HepG2 (cell line): ENCODE measurements around the gene PLPP3. TPM values are rescaled to one million over a fixed set of nuclear protein-coding genes. Genes with fewer than 3 reads are reported as not detected.

ENCODE experiments used
- ATAC-seq: fragments of 200-7000 bp; cut with Tn5 transposase; 3 replicates; pipeline ENCODE4 v1.9.1; 2020; ENCODE audit warnings: mild to moderate bottlenecking, moderate library complexity
- BruUV-seq: library from RNA; stranded (reverse); fragments of 400-500 nt; replicated peaks from 2 replicates; lab custom pipeline; 2021; lab: Mats Ljungman, UMichigan
- CTCF ChIA-PET: fragments of 300-600 bp; formaldehyde crosslinking; extraction: SDS; loops from one replicate; lab custom pipeline; 2021; ENCODE audit warnings: low total read pairs, inconsistent platforms, low intra/inter-chr PET ratio; lab: Yijun Ruan, JAX
- POLR2A ChIA-PET: fragments of 350-600 bp; sonication (Branson Sonifier 250); formaldehyde crosslinking; loops from one replicate; lab custom pipeline; 2020; ENCODE audit warnings: antibody characterized with exemption, inconsistent platforms; lab: Yijun Ruan, JAX
- DNase-seq: peaks from one replicate; pipeline ENCODE4 v3.0.0-alpha.2; 2015; ENCODE audit warnings: low spot score
- FAIRE-seq: peaks from 3 replicates; lab custom pipeline; 2011; peaks lifted over from hg19 to GRCh38; lab: Jason Lieb, UNC
- H2AFZ ChIP-seq: one replicate; pipeline ENCODE4 v1.6.1; 2011; ENCODE audit warnings: low read length, inconsistent platforms
- H3K27ac ChIP-seq: fragments of 300-600 bp; 3 replicates; pipeline ENCODE4 v1.8.0; 2011; ENCODE audit warnings: mixed run types, mild to moderate bottlenecking, mixed read lengths, low read length, inconsistent platforms; ENCODE audit not compliant: insufficient read depth; ENCODE audit errors: extremely low read length
- H3K27me3 ChIP-seq, 2 experiments: fragments of 200-600 bp in 1 of 2; 2 replicates in 1 of 2; 3 replicates in 1 of 2; pipeline versions ENCODE4 v1.6.0 to v1.8.0; 2011; ENCODE audit warnings: low read length in 2 of 2, mild to moderate bottlenecking in 2 of 2, moderate library complexity in 2 of 2, inconsistent platforms in 1 of 2; ENCODE audit not compliant: insufficient read depth in 2 of 2, control insufficient read depth in 1 of 2
- H3K36me3 ChIP-seq, 2 experiments: fragments of 200-600 bp in 1 of 2; replicated peaks in 1 of 2; 2 replicates in 1 of 2; 3 replicates in 1 of 2; pipeline versions ENCODE4 v1.5.1 to v1.8.0; 2011; ENCODE audit warnings: low read length in 2 of 2, inconsistent platforms in 1 of 2; ENCODE audit not compliant: insufficient read depth in 2 of 2, control insufficient read depth in 1 of 2
- H3K4me1 ChIP-seq: 2 replicates; pipeline ENCODE4 v1.5.1; 2012; ENCODE audit warnings: low read length, inconsistent platforms; ENCODE audit not compliant: insufficient read depth
- H3K4me2 ChIP-seq: 2 replicates; pipeline ENCODE4 v1.6.0; 2011; ENCODE audit warnings: low read depth, low read length, inconsistent platforms
- H3K4me3 ChIP-seq, 3 experiments: fragments of 200-600 bp in 1 of 3; sonication (generic), shearing (Covaris generic) in 1 of 3; replicated peaks in 1 of 3; 2 replicates each; pipeline ENCODE4 v1.5.1; 2011 to 2016; ENCODE audit warnings: low read length in 3 of 3, inconsistent platforms in 2 of 3, low read depth in 2 of 3, mild to moderate bottlenecking in 2 of 3, control low read depth in 1 of 3, mixed read lengths in 1 of 3; ENCODE audit not compliant: insufficient read depth in 1 of 3
- H3K79me2 ChIP-seq: one replicate; pipeline ENCODE4 v1.6.1; 2011; ENCODE audit warnings: low read length, inconsistent platforms; ENCODE audit not compliant: insufficient read depth
- H3K9ac ChIP-seq: 2 replicates; pipeline ENCODE4 v1.6.0; 2011; ENCODE audit warnings: mild to moderate bottlenecking, low read depth, low read length, inconsistent platforms; ENCODE audit not compliant: insufficient read depth
- H3K9me3 ChIP-seq: 2 replicates; pipeline ENCODE4 v1.5.1; 2012; ENCODE audit warnings: mild to moderate bottlenecking, low read length
- H4K20me1 ChIP-seq: 2 replicates; pipeline ENCODE4 v1.6.0; 2011; ENCODE audit warnings: inconsistent platforms, mild to moderate bottlenecking, low read length, moderate library complexity; ENCODE audit not compliant: insufficient read depth
- CHCHD3 ChIP-seq: sonication (generic); formaldehyde crosslinking; IDR thresholded peaks from 2 replicates; pipeline ENCODE4 v1.8.0; 2022; ENCODE audit warnings: mild to moderate bottlenecking, missing genetic modification reagents, moderate library complexity
- CREB3 ChIP-seq: sonication (generic); formaldehyde crosslinking; IDR thresholded peaks from 2 replicates; pipeline ENCODE4 v1.5.0; 2020; ENCODE audit warnings: missing genetic modification reagents
- FOSL2 ChIP-seq: sonication (generic); formaldehyde crosslinking; IDR thresholded peaks from 2 replicates; pipeline ENCODE4 v1.4.0; 2020; ENCODE audit warnings: missing genetic modification reagents
- FOXA3 ChIP-seq: IDR thresholded peaks from 2 replicates; pipeline ENCODE4 v1.6.1; 2016; ENCODE audit warnings: missing genetic modification reagents, missing compliant biosample characterization
- HNRNPL ChIP-seq: fragments of 200-400 bp; formaldehyde crosslinking; IDR thresholded peaks from 2 replicates; pipeline ENCODE4 v1.6.1; 2017; ENCODE audit warnings: mild to moderate bottlenecking, low read depth, low read length
- MED1 ChIP-seq: sonication (generic); formaldehyde crosslinking; IDR thresholded peaks from 2 replicates; pipeline ENCODE4 v1.4.0; 2020; ENCODE audit warnings: missing genetic modification reagents
- MEIS1 ChIP-seq: sonication (generic); formaldehyde crosslinking; IDR thresholded peaks from 2 replicates; pipeline ENCODE4 v1.9.0; 2021; ENCODE audit warnings: mild to moderate bottlenecking, missing genetic modification reagents, moderate library complexity, borderline replicate concordance
- PAF1 ChIP-seq: IDR thresholded peaks from 2 replicates; pipeline ENCODE4 v1.6.1; 2016; ENCODE audit warnings: missing genetic modification reagents, missing compliant biosample characterization
- POGZ ChIP-seq: sonication (generic); formaldehyde crosslinking; IDR thresholded peaks from 2 replicates; pipeline ENCODE4 v1.4.0; 2020; ENCODE audit warnings: mild to moderate bottlenecking, missing genetic modification reagents
- RXRB ChIP-seq: IDR thresholded peaks from 2 replicates; pipeline ENCODE4 v1.6.1; 2016; ENCODE audit warnings: borderline replicate concordance, missing genetic modification reagents, missing compliant biosample characterization
- SOX13 ChIP-seq, 3 experiments: fragments of 450-650 bp in 1 of 3; sonication (generic) in 1 of 3; formaldehyde crosslinking in 1 of 3; IDR thresholded peaks in 2 of 3; conservative IDR thresholded peaks in 1 of 3; 2 replicates each; pipeline versions ENCODE4 v1.5.0 to v1.6.1; 2016 to 2020; ENCODE audit warnings: antibody characterized with exemption in 1 of 3, mild to moderate bottlenecking in 1 of 3, missing compliant biosample characterization in 1 of 3, missing genetic modification reagents in 1 of 3, moderate library complexity in 1 of 3
- TEAD2 ChIP-seq: sonication (generic); formaldehyde crosslinking; IDR thresholded peaks from 2 replicates; pipeline ENCODE4 v1.9.0; 2021; ENCODE audit warnings: missing genetic modification reagents
- ZBTB44 ChIP-seq: sonication (generic); formaldehyde crosslinking; IDR thresholded peaks from 2 replicates; pipeline ENCODE4 v1.4.0; 2020; ENCODE audit warnings: missing genetic modification reagents
- ZHX1 ChIP-seq: sonication (generic); formaldehyde crosslinking; IDR thresholded peaks from 2 replicates; pipeline ENCODE4 v1.8.1; 2022; ENCODE audit warnings: low read depth, mild to moderate bottlenecking, missing genetic modification reagents
- ZNF446 ChIP-seq: sonication (generic); formaldehyde crosslinking; IDR thresholded peaks from 2 replicates; pipeline ENCODE4 v1.5.0; 2020; ENCODE audit warnings: mild to moderate bottlenecking, missing genetic modification reagents
- ZNF678 ChIP-seq: sonication (generic); formaldehyde crosslinking; IDR thresholded peaks from 2 replicates; pipeline ENCODE4 v1.4.0; 2020; ENCODE audit warnings: mild to moderate bottlenecking, missing genetic modification reagents
- ZSCAN31 ChIP-seq: sonication (generic); formaldehyde crosslinking; IDR thresholded peaks from 2 replicates; pipeline ENCODE4 v1.5.0; 2020; ENCODE audit warnings: low read depth, mild to moderate bottlenecking, missing genetic modification reagents
- WGBS: methylation state at CpG from one replicate; pipeline ENCODE4 v1.1.6; 2017; ENCODE audit warnings: low lambda C conversion rate; 5-methylcytosine and 5-hydroxymethylcytosine counted together
- in situ Hi-C: cut with HindIII; loops from 2 replicates; pipeline ENCODE4 v1.10.0; 2017; ENCODE audit warnings: low pct_unique_long_range_greater_than_20kb; ENCODE audit not compliant: extremely low pct_ligation_motif_present
- intact Hi-C: fragments of 100-400 bp; cut with micrococcal nuclease; formaldehyde crosslinking; loops from one replicate; pipeline ENCODE4 v1.10.0; 2022; ENCODE audit not compliant: unreplicated experiment
- polyA plus RNA-seq, 8 experiments: library from polyadenylated mRNA; depleted of rRNA in 3 of 8; stranded (reverse) in 7 of 8; unstranded in 1 of 8; fragments of >200 nt; fragmentation: Illumina TruSeq in 4 of 8; extraction: Trizol in 4 of 8; gene quantifications; 2 replicates each; pipeline versions ENCODE4 v1.2.1 to v1.2.3, GENCODE V29; 2011 to 2016; ENCODE audit warnings: low read depth in 4 of 8, missing spikeins in 1 of 8, mixed read lengths in 1 of 8; ENCODE audit not compliant: insufficient read depth in 1 of 8
- total RNA-seq, 5 experiments: library from RNA; depleted of rRNA; stranded (reverse); fragments of >200 nt; fragmentation: Illumina TruSeq; extraction: Trizol; gene quantifications; 2 replicates each; pipeline ENCODE4 v1.2.3, GENCODE V29; 2016; ENCODE audit warnings: low read depth in 1 of 5

PLPP3 gene
- total and polyA plus RNA-seq, 2 of the 13 experiments (the other 11 are each of a cell fraction or from before 2014, with no cell fraction given), result 49.7 to 65.8 TPM

- Histone ChIP-seq H3K4me2 (no peak overlapping the region), H3K4me3 (no peak overlapping the region), H3K9ac (no peak overlapping the region), H3K36me3 (peaks cover 26 to 80% of the 10 kb centered on the region in 2 experiments), H3K79me2 (peaks cover 56% of the 10 kb centered on the region), H3K9me3 (no peaks in the 10 kb centered on the region), H4K20me1 (no peaks in the 10 kb centered on the region), H3K4me1 (peaks cover 93% of the 10 kb centered on the region), H2AFZ (no peak overlapping the region), H3K27ac (peak overlapping the region; percentile 93), H3K27me3 (no peaks in the 10 kb centered on the region)
- BruUV-seq, result no TSS peak
- CTCF ChIA-PET, result no interaction called here
- 74% methylated on average over 13 of the region's 14 CpGs for WGBS
- peak; percentile 48 for FAIRE-seq
- no peak for DNase-seq
- in situ Hi-C loops (loop anchor here (5.0 to 10.0 kb wide), 3 partner anchors 66 to 311 kb away; no protein-coding TSS in a partner anchor), intact Hi-C loops (loop anchor here (5.0 to 10.0 kb wide), 2 partner anchors 171 to 269 kb away; no protein-coding TSS in a partner anchor)
- POLR2A ChIA-PET, result interaction anchor here (1.0 to 8.2 kb wide), 6 partner anchors 10 to 317 kb away, joined by 3 to 74 read pairs (median 4); partner anchors contain the start of gene PLPP3
- ATAC-seq, result no peak
- no peak for TF ChIP-seq CHCHD3 (CRISPR knock-in tag)
- TF ChIP-seq ZSCAN31, result peak; percentile 22; the same call in 1 of the 2 replicates
- no peak; the same call in 1 of the 2 replicates for TF ChIP-seq FOXA3
- TF ChIP-seq ZNF446 (CRISPR knock-in tag), result no peak
- TF ChIP-seq FOSL2 (CRISPR knock-in tag), result no peak
- no peak for TF ChIP-seq TEAD2 (CRISPR knock-in tag)
- TF ChIP-seq CREB3 (CRISPR knock-in tag), result no peak
- no peak for TF ChIP-seq ZNF678 (CRISPR knock-in tag)
- TF ChIP-seq MED1 (CRISPR knock-in tag), result peak; percentile 46
- TF ChIP-seq ZBTB44, result no peak
- peak; percentile 33; the same call in 1 of the 2 replicates for TF ChIP-seq POGZ (CRISPR knock-in tag)
- TF ChIP-seq ZHX1 (CRISPR knock-in tag), result no peak
- TF ChIP-seq SOX13 (IDR thresholded peaks at IDR 0.05), result no peak
- TF ChIP-seq SOX13 (CRISPR knock-in tag; conservative IDR thresholded peaks at IDR 0.05 in 1 of 2, IDR thresholded peaks at IDR 0.05 in 1 of 2), result 0 out of 4 replicates have a peak, but pooled peaks of 1 of the 2 experiments have one; percentile 11
- TF ChIP-seq MEIS1 (CRISPR knock-in tag), result no peak
- 0 out of 2 replicates have a peak, but pooled peaks have one; percentile 26 for TF ChIP-seq RXRB (CRISPR knock-in tag)
- no peak for TF ChIP-seq HNRNPL
- TF ChIP-seq PAF1 (CRISPR knock-in tag), result peak; percentile 85; the same call in 1 of the 2 replicates
Measured at GRCh38 chr1:56505792-56506743, 73.3 kb downstream of the PLPP3 start.
